Loucy (cell line): ENCODE measurements around the gene RNF13.

Experiments used
- CTCF ChIP-seq: fragments of 200-600 bp; sonication (generic); conservative IDR thresholded peaks from 2 replicates; pipeline ENCODE4 v1.5.1; 2014; ENCODE audit warnings: mild to moderate bottlenecking, antibody characterized with exemption, low read length
- EZH2phosphoT487 ChIP-seq: fragments of 200-600 bp; IDR thresholded peaks from 2 replicates; pipeline ENCODE4 v1.6.1; 2018; ENCODE audit warnings: antibody characterized with exemption, mild to moderate bottlenecking, moderate library complexity, borderline replicate concordance

GRCh38 chr3:149830902-149831301 is 17.9 kb downstream of the RNF13 start:
- TF ChIP-seq CTCF (no peak), EZH2phosphoT487 (no peak)
